Neural progenitor cell (in vitro differentiated cells): Measurements from ENCODE around the gene MEIS2. TPM values are rescaled to one million over a fixed set of nuclear protein-coding genes. Genes with fewer than 3 reads are reported as not detected.

Experiments used
- DNase-seq: peaks from one replicate; pipeline ENCODE4 v3.0.0-alpha.2; 2016; ENCODE audit warnings: low spot score
- H2AFZ ChIP-seq: fragments of 200-600 bp; sonication (generic); replicated peaks from 2 replicates; pipeline ENCODE4 v1.6.1; 2016; ENCODE audit warnings: antibody characterized with exemption
- H3F3A ChIP-seq: fragments of 200-600 bp; sonication (generic); 2 replicates; pipeline ENCODE4 v1.6.1; 2016; ENCODE audit warnings: antibody characterized with exemption, low read depth
- H3K27ac ChIP-seq: fragments of 200-600 bp; sonication (generic); 2 replicates; pipeline ENCODE4 v1.5.1; 2016; ENCODE audit warnings: mild to moderate bottlenecking
- H3K27me3 ChIP-seq: fragments of 200-600 bp; sonication (generic); 2 replicates; pipeline ENCODE4 v1.6.1; 2016; ENCODE audit warnings: mild to moderate bottlenecking, moderate library complexity
- H3K36me3 ChIP-seq: fragments of 200-600 bp; sonication (generic); 2 replicates; pipeline ENCODE4 v1.5.1; 2016
- H3K4me1 ChIP-seq: fragments of 200-600 bp; sonication (generic); 2 replicates; pipeline ENCODE4 v1.6.1; 2016; ENCODE audit warnings: mixed run types
- H3K4me2 ChIP-seq: fragments of 200-600 bp; sonication (generic); 2 replicates; pipeline ENCODE4 v1.6.1; 2016
- H3K4me3 ChIP-seq: fragments of 200-600 bp; sonication (generic); 2 replicates; pipeline ENCODE4 v1.5.1; 2016
- H3K79me2 ChIP-seq: fragments of 200-600 bp; sonication (generic); 2 replicates; pipeline ENCODE4 v1.6.1; 2016; ENCODE audit warnings: low read depth
- H3K9ac ChIP-seq: fragments of 200-600 bp; sonication (generic); 2 replicates; pipeline ENCODE4 v1.6.1; 2016
- H3K9me3 ChIP-seq: fragments of 200-600 bp; sonication (generic); 2 replicates; pipeline ENCODE4 v1.5.1; 2016; ENCODE audit warnings: low read depth
- H4K20me1 ChIP-seq: fragments of 200-600 bp; sonication (generic); 2 replicates; pipeline ENCODE4 v1.6.1; 2016; ENCODE audit warnings: low read depth
- H3K27ac Mint-ChIP-seq: 3 replicates; pipeline ENCODE4 v1.8.0; 2021; ENCODE audit warnings: mixed read lengths
- H3K27me3 Mint-ChIP-seq: 2 replicates; pipeline ENCODE4 v1.8.0; 2022; ENCODE audit warnings: low read depth, mild to moderate bottlenecking, inconsistent platforms, moderate library complexity, mixed read lengths; ENCODE audit not compliant: insufficient read depth
- H3K36me3 Mint-ChIP-seq: 3 replicates; pipeline ENCODE4 v1.8.0; 2021; ENCODE audit warnings: mixed read lengths
- H3K4me1 Mint-ChIP-seq: 3 replicates; pipeline ENCODE4 v1.8.0; 2021; ENCODE audit warnings: mixed read lengths
- H3K4me3 Mint-ChIP-seq: 3 replicates; pipeline ENCODE4 v1.8.0; 2021; ENCODE audit warnings: mild to moderate bottlenecking, moderate library complexity, mixed read lengths
- H3K9me3 Mint-ChIP-seq: 3 replicates; pipeline ENCODE4 v1.8.0; 2020; ENCODE audit warnings: mixed read lengths
- EZH2 ChIP-seq: fragments of 200-600 bp; sonication (generic); IDR thresholded peaks from 2 replicates; pipeline ENCODE4 v1.6.1; 2017; ENCODE audit warnings: antibody characterized with exemption, mild to moderate bottlenecking, moderate library complexity
- EZH2phosphoT487 ChIP-seq: fragments of 200-600 bp; sonication (generic); IDR thresholded peaks from 2 replicates; pipeline ENCODE4 v1.6.1; 2017; ENCODE audit warnings: antibody characterized with exemption
- total RNA-seq: library from RNA; depleted of rRNA; stranded (reverse); fragments of >200 nt; gene quantifications from 2 replicates; pipeline ENCODE4 v1.2.3, GENCODE V29; 2015; ENCODE audit warnings: low replicate concordance
- TF ChIP-seq, protein P1 (sequence below): fragments of 200-600 bp; sonication (generic); IDR thresholded peaks from 2 replicates; pipeline ENCODE4 v1.5.1; 2017; ENCODE audit warnings: antibody characterized with exemption, mild to moderate bottlenecking

MEIS2 gene
- total RNA-seq, 1 donor from 2014 or later, result 18.3 TPM

DNA sequence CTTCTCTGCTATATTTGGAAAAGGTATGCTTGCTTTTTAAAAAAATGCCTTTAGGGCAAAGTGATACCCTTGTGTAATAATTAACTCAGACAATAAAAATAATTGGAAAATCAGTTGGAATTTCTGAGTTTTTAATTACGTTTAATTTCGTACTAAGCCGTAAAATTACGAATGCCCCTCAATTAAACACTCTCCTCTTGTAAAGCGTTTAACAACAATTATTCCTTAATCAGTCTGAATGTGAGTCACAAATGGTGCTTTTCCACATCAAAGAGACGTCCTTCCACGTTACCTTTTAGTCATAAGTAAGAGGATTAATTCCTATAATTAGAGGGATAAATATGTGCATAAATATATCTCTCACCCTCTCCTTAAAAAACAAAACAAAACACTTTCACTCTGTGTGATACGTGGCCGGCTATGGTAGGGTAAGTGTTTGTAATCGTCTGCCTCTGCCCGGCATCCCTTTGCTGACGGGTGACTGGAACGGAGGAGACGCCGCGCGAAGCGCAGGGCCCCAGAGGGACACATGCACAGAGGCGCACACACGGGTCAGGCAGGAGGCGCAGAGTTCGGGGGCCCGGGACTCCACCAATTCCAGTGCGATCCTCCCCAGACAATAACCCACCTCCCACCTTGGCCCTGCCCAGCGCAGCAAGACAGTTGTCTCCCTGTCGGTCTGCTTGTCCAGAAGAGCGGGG lies 9.7 kb upstream of the MEIS2 start:
- peaks cover 56% of the 10 kb centered on the region for H4K20me1 ChIP-seq
- no peaks in the 10 kb centered on the region for H3K9me3 ChIP-seq
- H3K79me2 ChIP-seq, result no peaks in the 10 kb centered on the region
- H3K27ac ChIP-seq, result no peak overlapping the region
- peaks cover 65% of the 10 kb centered on the region for H3F3A ChIP-seq
- H3K4me3 Mint-ChIP-seq, result peak overlapping the region; percentile 78
- peaks cover 73% of the 10 kb centered on the region for H3K27me3 Mint-ChIP-seq
- H3K4me2 ChIP-seq, result peak overlapping the region; percentile 66
- H3K9ac ChIP-seq, result no peak overlapping the region
- peaks cover 46% of the 10 kb centered on the region for H3K4me1 ChIP-seq
- H3K4me1 Mint-ChIP-seq, result peaks cover 34% of the 10 kb centered on the region
- no peaks in the 10 kb centered on the region for H3K36me3 ChIP-seq
- H3K27ac Mint-ChIP-seq, result no peak overlapping the region
- H3K9me3 Mint-ChIP-seq, result no peaks in the 10 kb centered on the region
- no peaks in the 10 kb centered on the region for H3K36me3 Mint-ChIP-seq
- TF ChIP-seq EZH2, result peak; percentile 70
- TF ChIP-seq, protein P1, sequence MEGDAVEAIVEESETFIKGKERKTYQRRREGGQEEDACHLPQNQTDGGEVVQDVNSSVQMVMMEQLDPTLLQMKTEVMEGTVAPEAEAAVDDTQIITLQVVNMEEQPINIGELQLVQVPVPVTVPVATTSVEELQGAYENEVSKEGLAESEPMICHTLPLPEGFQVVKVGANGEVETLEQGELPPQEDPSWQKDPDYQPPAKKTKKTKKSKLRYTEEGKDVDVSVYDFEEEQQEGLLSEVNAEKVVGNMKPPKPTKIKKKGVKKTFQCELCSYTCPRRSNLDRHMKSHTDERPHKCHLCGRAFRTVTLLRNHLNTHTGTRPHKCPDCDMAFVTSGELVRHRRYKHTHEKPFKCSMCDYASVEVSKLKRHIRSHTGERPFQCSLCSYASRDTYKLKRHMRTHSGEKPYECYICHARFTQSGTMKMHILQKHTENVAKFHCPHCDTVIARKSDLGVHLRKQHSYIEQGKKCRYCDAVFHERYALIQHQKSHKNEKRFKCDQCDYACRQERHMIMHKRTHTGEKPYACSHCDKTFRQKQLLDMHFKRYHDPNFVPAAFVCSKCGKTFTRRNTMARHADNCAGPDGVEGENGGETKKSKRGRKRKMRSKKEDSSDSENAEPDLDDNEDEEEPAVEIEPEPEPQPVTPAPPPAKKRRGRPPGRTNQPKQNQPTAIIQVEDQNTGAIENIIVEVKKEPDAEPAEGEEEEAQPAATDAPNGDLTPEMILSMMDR, result no peak
- peak; percentile 72 for TF ChIP-seq EZH2phosphoT487
- no peak overlapping the region for H2AFZ ChIP-seq
- peaks cover 88% of the 10 kb centered on the region for H3K27me3 ChIP-seq
- DNase-seq, result peak; percentile 75
- H3K4me3 ChIP-seq, result peak overlapping the region; percentile 22

DNA sequence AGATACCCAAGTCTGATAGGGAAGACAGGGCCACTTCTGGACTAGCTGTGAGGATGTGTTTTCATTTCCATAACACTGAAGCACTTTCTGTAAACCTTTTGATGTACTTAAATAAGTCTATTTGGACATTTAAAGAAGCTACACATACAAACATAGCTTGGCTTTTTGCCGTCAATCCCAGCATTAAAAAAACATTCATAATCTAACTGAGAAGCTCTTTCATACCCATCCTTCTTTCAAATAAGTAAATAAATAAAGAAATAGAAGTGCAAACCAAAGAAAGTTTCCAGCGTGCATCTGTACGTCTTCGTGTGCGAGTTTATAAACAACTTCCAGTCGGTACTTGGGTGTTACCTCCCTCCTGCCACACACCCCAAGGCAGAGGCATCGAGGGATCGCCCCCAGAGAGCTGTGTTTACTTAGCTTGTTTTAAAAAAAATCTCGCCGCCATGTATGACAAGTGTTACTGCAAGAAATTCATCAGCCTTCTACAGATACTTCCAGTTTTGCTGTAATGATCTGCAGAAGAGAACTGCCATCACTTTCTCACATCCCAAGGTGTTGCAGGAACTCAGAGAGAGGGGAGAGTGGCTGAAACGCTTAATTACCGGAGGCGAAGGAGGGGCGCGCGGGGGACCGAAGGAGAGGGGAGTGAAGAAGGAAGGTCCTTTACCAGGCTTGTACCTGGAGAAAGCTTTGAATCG lies 9.0 kb upstream of the MEIS2 start:
- H3K4me3 ChIP-seq, result peak overlapping the region; percentile 22
- no peaks in the 10 kb centered on the region for H3K36me3 ChIP-seq
- no peak overlapping the region for H3K9ac ChIP-seq
- H3K27me3 ChIP-seq, result peaks cover 91% of the 10 kb centered on the region
- peak overlapping the region; percentile 65 for H3K4me3 Mint-ChIP-seq
- H3K79me2 ChIP-seq, result no peaks in the 10 kb centered on the region
- peak; percentile 72 for DNase-seq
- H2AFZ ChIP-seq, result no peak overlapping the region
- no peak overlapping the region for H3K27ac ChIP-seq
- H3K9me3 ChIP-seq, result no peaks in the 10 kb centered on the region
- peaks cover 72% of the 10 kb centered on the region for H3F3A ChIP-seq
- H3K27me3 Mint-ChIP-seq, result peaks cover 80% of the 10 kb centered on the region
- H3K4me2 ChIP-seq, result peak overlapping the region; percentile 66
- peaks cover 34% of the 10 kb centered on the region for H3K4me1 Mint-ChIP-seq
- H3K9me3 Mint-ChIP-seq, result no peaks in the 10 kb centered on the region
- no peaks in the 10 kb centered on the region for H3K36me3 Mint-ChIP-seq
- TF ChIP-seq EZH2phosphoT487 (peak; percentile 9), EZH2 (peak; percentile 64)
- TF ChIP-seq, protein P1, result no peak
- peaks cover 53% of the 10 kb centered on the region for H3K4me1 ChIP-seq
- H3K27ac Mint-ChIP-seq, result no peak overlapping the region
- peaks cover 63% of the 10 kb centered on the region for H4K20me1 ChIP-seq

DNA sequence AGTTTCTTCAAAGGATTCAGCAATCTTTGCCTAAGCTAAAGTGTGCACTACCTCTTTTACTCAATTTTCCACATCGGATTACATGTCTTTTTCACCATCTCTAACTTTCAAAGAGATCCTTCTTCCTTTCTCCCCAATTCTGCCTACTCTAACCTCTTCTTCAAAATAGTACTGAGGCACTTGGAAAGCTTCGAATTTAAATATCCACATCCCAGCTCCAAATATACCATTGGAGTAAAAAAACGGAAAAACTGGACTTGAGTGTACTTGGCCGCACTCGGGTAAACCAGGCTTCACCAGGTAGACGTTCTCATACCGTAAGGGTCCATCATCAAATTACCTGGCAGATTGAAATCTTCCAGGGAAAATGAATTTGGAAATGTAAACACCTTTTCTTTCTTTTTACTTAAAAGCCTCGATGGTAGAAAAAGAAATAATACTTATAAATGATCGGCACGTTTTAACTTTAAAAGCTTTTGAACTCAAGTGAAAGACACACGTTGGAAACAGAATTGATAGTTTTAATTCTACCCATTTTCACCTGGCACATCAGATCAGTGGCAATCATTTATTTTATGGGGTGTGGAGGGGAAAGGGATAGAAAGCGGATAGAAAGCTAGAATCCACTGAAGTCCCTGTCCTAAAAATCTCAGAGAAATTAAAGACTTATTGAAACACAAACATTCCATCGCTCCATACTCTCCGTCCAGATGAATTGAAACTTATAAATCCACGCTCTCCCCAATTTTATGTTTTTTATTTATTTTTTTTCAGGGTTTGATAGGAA lies 8.2 kb upstream of the MEIS2 start:
- Mint-ChIP-seq H3K27ac (no peak overlapping the region), H3K9me3 (no peaks in the 10 kb centered on the region), H3K27me3 (peaks cover 87% of the 10 kb centered on the region), H3K4me3 (no peak overlapping the region), H3K36me3 (no peaks in the 10 kb centered on the region), H3K4me1 (peaks cover 34% of the 10 kb centered on the region)
- H4K20me1 ChIP-seq, result peaks cover 70% of the 10 kb centered on the region
- no peak overlapping the region for H2AFZ ChIP-seq
- H3K9ac ChIP-seq, result no peak overlapping the region
- peaks cover 91% of the 10 kb centered on the region for H3K27me3 ChIP-seq
- H3K4me1 ChIP-seq, result peaks cover 60% of the 10 kb centered on the region
- no peak for DNase-seq
- no peaks in the 10 kb centered on the region for H3K79me2 ChIP-seq
- TF ChIP-seq, protein P1, result no peak
- peak; percentile 71 for TF ChIP-seq EZH2phosphoT487
- TF ChIP-seq EZH2, result peak; percentile 69
- H3K27ac ChIP-seq, result no peak overlapping the region
- H3K36me3 ChIP-seq, result no peaks in the 10 kb centered on the region
- H3K9me3 ChIP-seq, result no peaks in the 10 kb centered on the region
- H3F3A ChIP-seq, result peaks cover 80% of the 10 kb centered on the region
- no peak overlapping the region for H3K4me3 ChIP-seq
- H3K4me2 ChIP-seq, result no peak overlapping the region
